ENCODE measurements around the gene NELL2. TPM values are rescaled to one million over a fixed set of nuclear protein-coding genes. Genes with fewer than 3 reads are reported as not detected.
"Not testable (repeated sequence)": the region's sequence is repeated elsewhere in the genome, so short reads cannot be mapped to it uniquely, and the experiment has no call there.

The NELL2 gene
- polyA plus RNA-seq, 1 donor from 2014 or later = 5.2 TPM

DNA sequence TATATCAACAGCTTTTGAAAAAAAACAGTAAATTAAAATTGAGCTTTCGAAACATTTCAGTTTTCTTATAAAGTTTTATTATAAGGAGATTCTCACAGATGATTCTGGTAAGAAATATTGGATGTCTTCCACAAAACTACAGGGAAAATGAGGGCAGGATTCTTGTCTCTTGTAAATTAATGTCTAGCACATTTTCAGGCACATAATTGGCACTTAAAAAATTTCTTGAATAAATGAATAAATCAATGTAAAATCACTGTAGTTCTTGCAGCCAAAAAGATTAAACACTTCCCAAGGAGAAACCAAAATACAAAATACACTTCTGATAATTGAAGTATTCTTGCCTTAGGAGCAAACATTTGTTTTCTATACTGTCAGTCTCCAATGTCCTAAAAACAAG is 164.4 kb downstream of the NELL2 start:
- peaks cover 5% of the 10 kb centered on the region for H3K27me3 Mint-ChIP-seq
- no peak overlapping the region for H3K4me3 Mint-ChIP-seq
- no peaks in the 10 kb centered on the region for H3K36me3 Mint-ChIP-seq
- no peaks in the 10 kb centered on the region for H3K9me3 Mint-ChIP-seq
- H3K4me1 Mint-ChIP-seq = no peaks in the 10 kb centered on the region
- H3K27ac Mint-ChIP-seq = no peak overlapping the region

DNA sequence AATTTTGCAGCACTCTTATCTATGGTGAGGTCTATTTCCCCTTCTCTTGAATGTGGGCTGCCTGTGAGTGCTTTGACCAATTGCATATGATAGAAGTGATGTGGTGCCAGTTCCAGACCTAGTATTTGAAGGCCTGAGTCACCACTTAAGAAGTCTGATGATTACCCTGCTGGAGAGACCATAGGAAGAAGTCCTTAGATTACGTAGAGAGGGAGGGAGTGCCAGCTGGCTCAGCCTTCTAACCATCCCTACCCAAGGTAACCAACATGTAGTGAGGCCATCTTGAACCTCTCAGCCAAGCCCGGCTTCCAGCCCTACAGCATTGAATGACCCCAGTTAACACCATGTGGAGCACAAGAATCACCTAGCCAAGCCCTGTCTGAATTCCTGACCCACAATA is 166.9 kb downstream of the NELL2 start:
- Mint-ChIP-seq H3K9me3 (no peaks in the 10 kb centered on the region), H3K27me3 (peaks cover 5% of the 10 kb centered on the region), H3K4me3 (no peak overlapping the region), H3K36me3 (no peaks in the 10 kb centered on the region), H3K27ac (no peak overlapping the region), H3K4me1 (peaks cover 0 to 1% (median 0%) of the 10 kb centered on the region in 3 donors)

DNA sequence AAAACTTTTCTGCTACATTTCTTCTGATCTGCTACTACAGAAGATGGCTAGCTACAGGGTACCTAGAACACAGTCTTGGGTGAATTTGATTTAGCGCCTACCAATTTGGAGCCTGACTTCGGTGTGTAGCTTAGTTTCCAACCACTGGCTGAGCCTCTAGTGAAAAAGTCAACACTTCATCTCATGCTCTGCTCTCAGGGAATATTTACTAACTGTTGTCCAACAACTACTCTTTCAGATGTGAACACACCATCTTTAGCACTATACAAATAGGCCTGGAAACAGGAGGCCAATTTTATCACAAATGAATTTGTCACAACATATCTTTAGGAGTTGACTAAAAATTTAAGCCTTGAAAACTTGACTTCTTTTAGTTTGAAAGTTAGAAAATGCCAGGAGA is 167.9 kb downstream of the NELL2 start:
- H3K27ac Mint-ChIP-seq = no peak overlapping the region
- H3K4me1 Mint-ChIP-seq = peaks cover 0 to 1% (median 0%) of the 10 kb centered on the region in 3 donors
- H3K4me3 Mint-ChIP-seq = no peak overlapping the region
- H3K36me3 Mint-ChIP-seq = no peaks in the 10 kb centered on the region
- peaks cover 5% of the 10 kb centered on the region for H3K27me3 Mint-ChIP-seq
- no peaks in the 10 kb centered on the region for H3K9me3 Mint-ChIP-seq

DNA sequence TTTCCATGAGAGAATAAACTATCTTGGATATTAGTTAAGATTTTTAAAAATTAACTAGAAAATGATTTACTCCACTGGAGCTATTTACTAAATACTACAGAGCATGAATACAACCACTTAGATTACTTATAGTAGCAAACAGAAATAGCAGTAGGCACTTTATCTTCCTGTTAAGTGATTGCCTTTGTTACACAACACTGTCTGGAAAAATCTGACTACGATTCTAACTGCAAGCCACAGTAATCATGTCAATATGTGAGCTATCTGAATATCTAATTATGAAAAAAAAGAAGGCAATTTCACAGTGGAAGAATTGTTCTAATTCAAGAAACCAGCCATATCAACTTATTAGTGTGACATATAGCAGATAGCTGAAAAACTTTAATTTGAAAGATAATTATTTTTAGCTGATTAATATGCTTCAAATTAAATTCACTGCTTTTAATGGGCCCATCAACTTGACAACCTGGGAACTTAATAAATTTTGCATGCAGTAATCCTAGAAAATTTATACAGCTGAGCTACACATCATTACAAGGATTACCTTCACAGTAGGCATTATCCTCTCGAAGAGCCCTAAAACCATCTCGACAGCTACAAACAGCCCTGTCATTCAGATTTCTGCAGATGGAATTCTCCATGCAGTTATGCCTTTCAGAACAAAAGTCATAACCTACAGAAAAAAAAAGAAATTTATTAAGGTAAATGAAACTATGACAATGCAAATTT is 172.8 kb downstream of the NELL2 start:
- Mint-ChIP-seq H3K4me3 (no peak overlapping the region), H3K9me3 (peaks cover 0 to 2% (median 0%) of the 10 kb centered on the region in 3 donors), H3K4me1 (peaks cover 0 to 1% (median 0%) of the 10 kb centered on the region in 3 donors), H3K36me3 (no peaks in the 10 kb centered on the region), H3K27ac (no peak overlapping the region), H3K27me3 (peaks cover 4% of the 10 kb centered on the region)

DNA sequence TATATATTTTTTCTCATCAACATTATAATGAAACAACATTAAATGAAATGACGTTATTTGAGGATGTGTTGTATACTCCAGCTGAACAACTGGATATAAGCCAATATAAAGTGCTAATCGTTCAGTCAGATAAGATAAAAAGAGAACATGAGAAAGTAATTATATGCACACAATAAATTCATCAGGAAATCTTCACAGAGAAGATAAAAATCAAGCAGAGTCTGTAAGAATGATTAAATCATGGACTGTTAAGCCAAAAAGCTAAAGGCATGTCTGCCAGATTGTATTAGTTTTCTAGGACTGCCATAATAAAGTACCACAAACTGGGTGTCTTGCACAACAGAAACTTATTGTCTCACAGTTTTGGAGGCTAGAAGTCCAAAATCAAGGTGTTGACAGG is 178.6 kb downstream of the NELL2 start:
- peaks cover 4% of the 10 kb centered on the region for H3K27me3 Mint-ChIP-seq
- H3K4me3 Mint-ChIP-seq = no peak overlapping the region
- no peak overlapping the region for H3K27ac Mint-ChIP-seq
- H3K4me1 Mint-ChIP-seq = no peaks in the 10 kb centered on the region
- peaks cover 0 to 2% (median 0%) of the 10 kb centered on the region in 3 donors for H3K9me3 Mint-ChIP-seq
- H3K36me3 Mint-ChIP-seq = peaks cover 1% of the 10 kb centered on the region

DNA sequence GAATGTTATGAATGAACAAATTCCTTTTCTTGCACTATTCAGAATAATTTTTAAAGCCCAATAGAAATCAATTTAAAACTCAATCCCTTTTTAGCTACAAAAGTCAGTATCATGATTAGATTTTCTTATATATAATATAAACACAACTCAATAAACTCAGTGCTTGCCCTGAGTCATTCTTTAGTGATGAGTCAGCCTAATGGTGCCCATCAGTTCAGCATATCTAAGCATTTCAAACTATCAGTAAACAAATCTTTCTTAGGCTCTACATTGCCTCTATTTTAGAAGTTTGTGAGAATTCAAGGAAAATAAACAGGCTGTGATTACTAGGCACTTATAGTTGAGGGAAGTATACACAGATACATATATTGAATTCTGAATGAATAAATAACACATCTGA is 179.6 kb downstream of the NELL2 start:
- Mint-ChIP-seq H3K36me3 (peaks cover 2% of the 10 kb centered on the region), H3K27me3 (peaks cover 2% of the 10 kb centered on the region), H3K4me1 (no peaks in the 10 kb centered on the region), H3K27ac (no peak overlapping the region), H3K9me3 (peaks cover 0 to under 1% (median 0%) of the 10 kb centered on the region in 3 donors), H3K4me3 (no peak overlapping the region)

DNA sequence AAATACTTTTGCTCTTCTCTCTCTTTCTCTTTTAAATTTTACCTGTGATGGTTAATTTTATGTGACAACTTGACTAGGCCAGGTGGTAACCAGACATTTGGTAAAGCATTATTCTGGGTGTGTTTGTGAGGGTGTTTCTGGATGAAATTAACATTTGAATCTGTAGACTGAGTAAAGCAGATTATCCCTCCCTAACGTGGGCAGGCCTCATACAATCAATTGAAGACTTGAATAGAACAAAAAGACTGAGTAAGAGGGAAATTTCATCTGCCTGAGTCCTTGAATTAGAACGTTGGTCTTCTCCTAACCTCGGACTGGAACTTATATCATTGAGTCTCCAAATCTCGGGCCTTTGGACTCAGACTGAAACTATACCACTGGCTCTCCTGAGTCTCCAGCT is 182.1 kb downstream of the NELL2 start:
- H3K4me1 Mint-ChIP-seq = no peaks in the 10 kb centered on the region
- no peak overlapping the region for H3K27ac Mint-ChIP-seq
- no peak overlapping the region for H3K4me3 Mint-ChIP-seq
- no peaks in the 10 kb centered on the region for H3K9me3 Mint-ChIP-seq
- no peaks in the 10 kb centered on the region for H3K27me3 Mint-ChIP-seq
- peaks cover 2% of the 10 kb centered on the region for H3K36me3 Mint-ChIP-seq

DNA sequence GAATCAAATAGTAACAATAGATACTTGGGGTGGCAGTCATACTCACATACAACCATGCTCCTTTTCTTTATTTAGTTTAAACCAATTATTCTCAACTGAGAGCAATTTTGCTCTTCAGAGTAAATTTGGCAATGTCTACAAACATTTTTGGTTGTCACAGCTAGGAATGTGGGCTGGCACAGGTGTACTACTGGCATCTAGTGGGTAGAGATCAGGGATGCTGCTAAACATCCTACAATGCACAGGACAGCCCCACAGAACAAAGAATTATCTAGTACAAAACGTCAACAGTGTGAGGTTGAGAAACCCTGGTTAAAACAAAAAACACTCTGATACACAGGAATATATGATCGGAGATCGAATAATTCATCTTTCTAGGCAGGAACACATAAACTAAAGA is 186.5 kb downstream of the NELL2 start:
- Mint-ChIP-seq H3K9me3 (peaks cover 0 to 2% (median 2%) of the 10 kb centered on the region in 3 donors), H3K4me1 (no peaks in the 10 kb centered on the region), H3K27me3 (no peaks in the 10 kb centered on the region), H3K27ac (no peak overlapping the region), H3K36me3 (peaks cover 4% of the 10 kb centered on the region), H3K4me3 (no peak overlapping the region)

DNA sequence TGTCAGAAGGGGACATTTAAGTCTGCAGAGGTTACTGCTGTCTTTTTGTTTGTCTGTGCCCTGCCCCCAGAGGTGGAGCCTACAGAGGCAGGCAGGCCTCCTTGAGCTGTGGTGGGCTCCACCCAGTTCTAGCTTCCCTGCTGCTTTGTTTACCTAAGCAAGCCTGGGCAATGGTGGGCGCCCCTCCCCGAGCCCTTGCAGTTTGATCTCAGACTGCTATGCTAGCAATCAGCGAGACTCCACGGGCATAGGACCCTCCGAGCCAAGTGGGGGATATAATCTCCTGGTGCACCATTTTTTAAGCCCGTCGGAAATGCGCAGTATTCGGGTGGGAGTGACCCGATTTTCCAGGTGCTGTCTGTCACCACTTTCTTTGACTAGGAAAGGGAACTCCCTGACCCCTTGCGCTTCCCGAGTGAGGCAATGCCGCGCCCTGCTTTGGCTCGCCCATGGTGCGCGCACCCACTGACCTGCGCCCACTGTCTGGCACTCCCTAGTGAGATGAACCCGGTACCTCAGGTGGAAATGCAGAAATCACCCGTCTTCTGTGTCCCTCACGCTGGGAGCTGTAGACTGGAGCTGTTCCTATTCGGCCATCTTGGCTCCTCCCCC is 189.2 kb downstream of the NELL2 start:
- not testable (repeated sequence) for H3K27ac Mint-ChIP-seq, H3K36me3 Mint-ChIP-seq, H3K27me3 Mint-ChIP-seq, H3K4me1 Mint-ChIP-seq, H3K9me3 Mint-ChIP-seq
- H3K4me3 Mint-ChIP-seq = peak overlapping the region in 1 of 4 donors; percentile 6

DNA sequence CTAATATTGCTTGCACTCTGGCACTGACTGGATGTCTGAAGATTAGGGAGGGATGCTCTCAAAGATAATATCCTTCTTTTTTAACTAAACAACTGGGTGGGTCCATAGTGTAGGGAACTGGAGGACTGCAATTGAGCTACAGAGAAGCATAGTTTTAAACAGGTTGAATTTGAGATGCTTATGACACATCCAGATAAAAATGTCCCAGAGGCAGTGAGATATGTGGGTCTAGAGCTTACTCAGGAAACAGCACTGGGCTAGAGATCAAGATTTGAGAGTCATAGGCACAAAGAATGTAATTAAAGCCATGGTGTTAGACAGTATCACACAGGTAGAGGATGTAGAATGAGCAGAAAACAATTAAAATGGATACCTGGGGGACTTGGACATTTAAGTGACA is 198.4 kb downstream of the NELL2 start:
- Mint-ChIP-seq H3K36me3 (no peaks in the 10 kb centered on the region), H3K9me3 (no peaks in the 10 kb centered on the region), H3K27me3 (no peaks in the 10 kb centered on the region), H3K27ac (no peak overlapping the region), H3K4me3 (no peak overlapping the region), H3K4me1 (no peaks in the 10 kb centered on the region)

DNA sequence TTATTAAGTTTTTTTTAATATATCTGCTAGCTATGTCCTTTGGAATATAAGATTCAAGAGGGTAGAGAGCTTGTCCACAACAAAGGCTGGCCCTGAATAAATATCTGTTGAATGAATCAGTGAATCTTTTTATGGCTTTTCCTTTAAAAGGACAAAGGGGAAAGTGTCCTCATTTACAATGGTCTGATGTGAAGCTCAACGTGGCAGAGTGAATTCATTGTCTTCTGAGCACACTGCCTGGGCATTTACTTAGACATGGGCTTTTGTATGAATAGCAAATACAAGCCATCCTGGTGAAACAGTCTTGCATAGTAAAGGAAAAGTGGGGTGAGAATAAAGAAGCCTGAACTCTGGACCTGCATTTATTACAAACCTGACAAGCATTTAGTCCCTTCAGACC is 201.2 kb downstream of the NELL2 start:
- H3K4me1 Mint-ChIP-seq = no peaks in the 10 kb centered on the region
- peaks cover 0 to 2% (median under 1%) of the 10 kb centered on the region in 3 donors for H3K9me3 Mint-ChIP-seq
- H3K27ac Mint-ChIP-seq = no peak overlapping the region
- H3K27me3 Mint-ChIP-seq = no peaks in the 10 kb centered on the region
- H3K36me3 Mint-ChIP-seq = no peaks in the 10 kb centered on the region
- H3K4me3 Mint-ChIP-seq = no peak overlapping the region

DNA sequence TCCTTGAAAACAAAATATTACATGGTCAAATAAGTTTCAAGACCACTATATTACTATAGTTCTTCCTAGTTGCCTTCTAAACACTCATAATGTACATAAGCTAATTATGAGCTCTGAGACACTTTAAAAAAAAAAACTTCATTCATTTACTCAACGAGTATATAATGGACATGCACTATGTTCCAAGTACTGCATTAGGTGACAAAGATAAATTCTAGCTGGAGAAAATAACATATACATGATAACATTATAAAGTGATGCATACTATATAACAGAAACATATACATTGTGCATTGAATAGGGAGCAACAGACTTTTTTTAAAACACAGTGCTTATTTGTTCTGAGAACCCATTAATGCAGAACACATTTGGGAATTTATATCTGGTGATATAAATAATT is 202.3 kb downstream of the NELL2 start:
- H3K9me3 Mint-ChIP-seq = peaks cover 0 to 4% (median 2%) of the 10 kb centered on the region in 3 donors
- H3K36me3 Mint-ChIP-seq = no peaks in the 10 kb centered on the region
- no peak overlapping the region for H3K27ac Mint-ChIP-seq
- H3K27me3 Mint-ChIP-seq = no peaks in the 10 kb centered on the region
- no peaks in the 10 kb centered on the region for H3K4me1 Mint-ChIP-seq
- H3K4me3 Mint-ChIP-seq = no peak overlapping the region

DNA sequence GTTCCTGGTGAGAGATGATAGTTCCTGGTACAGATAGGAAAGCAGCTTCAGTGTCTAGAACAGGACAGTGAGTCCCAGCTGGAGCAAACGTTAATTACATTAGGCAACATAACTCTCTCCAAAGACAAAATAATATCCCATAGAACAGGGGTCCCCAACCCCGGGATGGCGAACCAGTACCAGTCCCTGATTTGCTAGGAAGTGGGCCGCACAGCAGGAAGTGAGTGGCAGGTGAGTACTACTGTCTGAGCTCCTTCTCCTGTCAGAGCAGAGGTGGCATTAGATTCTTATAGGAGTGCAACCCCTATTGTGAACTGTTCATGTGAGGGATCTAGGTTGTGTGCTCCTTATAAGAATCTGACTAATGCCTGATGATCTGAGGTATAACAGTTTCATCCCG is 204.1 kb downstream of the NELL2 start:
- H3K36me3 Mint-ChIP-seq = no peaks in the 10 kb centered on the region
- H3K27ac Mint-ChIP-seq = no peak overlapping the region
- no peaks in the 10 kb centered on the region for H3K4me1 Mint-ChIP-seq
- H3K9me3 Mint-ChIP-seq = peaks cover 0 to 6% (median 2%) of the 10 kb centered on the region in 3 donors
- no peak overlapping the region for H3K4me3 Mint-ChIP-seq
- H3K27me3 Mint-ChIP-seq = no peaks in the 10 kb centered on the region

DNA sequence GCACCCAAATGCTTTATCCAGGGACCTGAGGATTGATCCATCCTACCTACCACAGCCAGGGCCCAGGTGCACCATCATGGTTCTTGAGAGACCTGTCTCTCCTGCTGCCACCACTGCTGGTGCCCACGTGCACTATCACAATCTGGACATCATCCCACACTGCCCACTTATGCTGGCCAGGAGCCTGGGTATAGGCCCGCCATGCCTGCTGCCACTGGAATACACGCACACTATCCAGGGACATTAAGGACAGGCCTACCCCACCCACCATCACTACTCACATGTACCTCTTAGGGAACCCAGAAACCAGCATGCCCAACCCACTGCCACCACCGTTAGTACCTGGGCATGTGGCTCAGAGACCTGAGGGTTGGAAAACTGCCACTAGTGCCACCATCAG is 207.7 kb downstream of the NELL2 start:
- no peak overlapping the region for H3K4me3 Mint-ChIP-seq

DNA sequence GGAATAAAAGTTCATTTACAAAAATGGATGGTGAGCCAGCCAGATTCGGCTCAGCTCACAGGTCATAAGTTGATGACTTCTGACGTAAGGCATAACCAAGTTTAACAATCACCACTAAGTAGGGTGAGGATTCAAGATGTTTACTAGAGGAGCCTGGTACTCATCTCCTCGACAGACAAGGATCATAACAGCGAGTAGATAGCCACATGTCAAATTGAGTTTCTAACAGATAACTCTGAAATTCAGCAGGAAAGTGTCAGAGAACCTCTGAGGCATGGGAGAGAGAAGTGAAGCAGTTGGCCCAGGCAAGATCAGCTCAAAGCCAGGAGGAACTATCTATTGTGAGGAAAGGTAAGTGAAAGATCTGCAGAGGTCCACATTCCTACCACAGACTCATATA is 208.7 kb downstream of the NELL2 start:
- peaks cover 0 to 6% (median 2%) of the 10 kb centered on the region in 3 donors for H3K9me3 Mint-ChIP-seq
- no peaks in the 10 kb centered on the region for H3K36me3 Mint-ChIP-seq
- no peaks in the 10 kb centered on the region for H3K27me3 Mint-ChIP-seq
- H3K4me1 Mint-ChIP-seq = no peaks in the 10 kb centered on the region
- H3K27ac Mint-ChIP-seq = no peak overlapping the region
- H3K4me3 Mint-ChIP-seq = no peak overlapping the region

More for the DNA sequence above, 207.7 kb downstream of the NELL2 start:
- Mint-ChIP-seq H3K27ac (no peak overlapping the region), H3K4me1 (no peaks in the 10 kb centered on the region), H3K27me3 (no peaks in the 10 kb centered on the region), H3K9me3 (peaks cover 0 to 6% (median 2%) of the 10 kb centered on the region in 3 donors), H3K36me3 (no peaks in the 10 kb centered on the region)

DNA sequence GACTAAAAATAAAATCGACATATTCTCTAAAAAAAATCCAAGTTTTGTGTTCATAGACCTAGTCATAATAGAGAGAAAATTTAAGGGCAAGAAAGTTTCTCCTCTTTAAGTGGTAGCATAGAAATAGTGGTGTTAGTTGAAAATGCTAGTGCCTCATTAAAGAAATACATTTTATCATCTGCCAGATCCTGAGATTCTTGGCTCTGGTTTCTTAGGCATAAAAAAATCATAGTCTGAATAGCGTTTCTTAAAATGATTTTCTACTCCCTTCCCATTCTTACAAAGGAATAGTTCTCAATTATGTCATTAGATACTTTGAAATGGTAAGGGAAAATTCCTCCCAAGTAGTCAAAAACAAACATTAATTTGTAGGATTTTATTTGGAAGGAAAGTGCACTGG is 212.8 kb downstream of the NELL2 start:
- H3K27me3 Mint-ChIP-seq = no peaks in the 10 kb centered on the region
- no peak overlapping the region for H3K4me3 Mint-ChIP-seq
- no peaks in the 10 kb centered on the region for H3K4me1 Mint-ChIP-seq
- H3K27ac Mint-ChIP-seq = no peak overlapping the region
- H3K9me3 Mint-ChIP-seq = peaks cover 0 to 10% (median 2%) of the 10 kb centered on the region in 3 donors
- no peaks in the 10 kb centered on the region for H3K36me3 Mint-ChIP-seq

Measured in IgD-negative memory B cell (primary cell).